ENCODE data around the gene OPCML. TPM values are rescaled to one million over a fixed set of nuclear protein-coding genes. Genes with fewer than 3 reads are reported as not detected.

Gene OPCML
- total and polyA plus RNA-seq, 2 of the 13 experiments (the other 11 are each of a cell fraction or from before 2014, with no cell fraction given), result not detected

- WGBS (ENCODE audit: low lambda C conversion rate), result 24% methylated on average over 3 of the region's 4 CpGs
- FAIRE-seq (no peak), DNase-seq (ENCODE audit: low spot score) (no peak), ATAC-seq (no peak)
- CTCF ChIA-PET (ENCODE audit: low intra/inter-chr PET ratio, low total read pairs), result no interaction called here
- H3K79me2 ChIP-seq (ENCODE audit: insufficient read depth, low read length), result no peaks in the 10 kb centered on the region
- in situ Hi-C loops (cut with HindIII; ENCODE audit: extremely low pct_ligation_motif_present, low pct_unique_long_range_greater_than_20kb) (no loop called here), intact Hi-C loops (cut with micrococcal nuclease; ENCODE audit: unreplicated experiment) (no loop called here)
- H3K9me3 ChIP-seq (ENCODE audit: low read length), result peaks cover 58% of the 10 kb centered on the region
- no peak overlapping the region for H2AFZ ChIP-seq (ENCODE audit: low read length)
- no peak overlapping the region for H3K9ac ChIP-seq (ENCODE audit: insufficient read depth, low read depth, low read length)
- H3K4me1 ChIP-seq (ENCODE audit: insufficient read depth, low read length), result no peaks in the 10 kb centered on the region
- H3K4me2 ChIP-seq (ENCODE audit: low read depth, low read length), result no peak overlapping the region
- H4K20me1 ChIP-seq (ENCODE audit: insufficient read depth, low read length), result no peaks in the 10 kb centered on the region
- POLR2A ChIA-PET, result no interaction called here
- H3K27me3 ChIP-seq (ENCODE audit: control insufficient read depth in 1 of 2, insufficient read depth in 2 of 2, low read length in 2 of 2), result no peaks in the 10 kb centered on the region
- H3K4me3 ChIP-seq (replicated peaks in 1 of 3; ENCODE audit: insufficient read depth in 1 of 3, low read depth in 2 of 3, low read length in 3 of 3), result no peak overlapping the region
- no peak for TF ChIP-seq ZNF260 (CRISPR knock-in tag; IDR thresholded peaks at IDR 0.05; ENCODE audit: borderline replicate concordance, low read depth)
- TF ChIP-seq ZSCAN31 (CRISPR knock-in tag; IDR thresholded peaks at IDR 0.05; ENCODE audit: low read depth), result no peak
- TF ChIP-seq TSC22D2 (CRISPR knock-in tag; IDR thresholded peaks at IDR 0.05; ENCODE audit: borderline replicate concordance), result no peak
- TF ChIP-seq MEIS1 (CRISPR knock-in tag; IDR thresholded peaks at IDR 0.05; ENCODE audit: borderline replicate concordance), result no peak
- TF ChIP-seq ZFP62 (CRISPR knock-in tag; IDR thresholded peaks at IDR 0.05), result no peak
- TF ChIP-seq ZNF513 (CRISPR knock-in tag; conservative IDR thresholded peaks at IDR 0.05), result no peak
- no peak for TF ChIP-seq ZNF224 (CRISPR knock-in tag; IDR thresholded peaks at IDR 0.05)
- H3K36me3 ChIP-seq (replicated peaks in 1 of 2; ENCODE audit: control insufficient read depth in 1 of 2, insufficient read depth in 2 of 2, low read length in 2 of 2), result no peaks in the 10 kb centered on the region
- no peak overlapping the region for H3K27ac ChIP-seq (ENCODE audit: extremely low read length, insufficient read depth, low read length)
- no TSS peak for BruUV-seq (replicated peaks)
Observed at GRCh38 chr11:132423266-132423665, 1109.0 kb downstream of the OPCML start.

GRCh38 chr11:132422722-132423121, 1109.6 kb downstream of the OPCML start:
- TF ChIP-seq ATRX (CRISPR knock-in tag; IDR thresholded peaks at IDR 0.05; ENCODE audit: borderline replicate concordance), result no peak
- no peak for TF ChIP-seq BRF2 (CRISPR knock-in tag; IDR thresholded peaks at IDR 0.05)
- POLR2A ChIA-PET, result no interaction called here
- Histone ChIP-seq H3K79me2 (ENCODE audit: insufficient read depth, low read length) (no peaks in the 10 kb centered on the region), H3K27me3 (ENCODE audit: control insufficient read depth in 1 of 2, insufficient read depth in 2 of 2, low read length in 2 of 2) (no peaks in the 10 kb centered on the region), H2AFZ (ENCODE audit: low read length) (no peak overlapping the region), H3K4me1 (ENCODE audit: insufficient read depth, low read length) (no peaks in the 10 kb centered on the region), H3K4me2 (ENCODE audit: low read depth, low read length) (no peak overlapping the region), H3K9ac (ENCODE audit: insufficient read depth, low read depth, low read length) (no peak overlapping the region), H3K36me3 (replicated peaks in 1 of 2; ENCODE audit: control insufficient read depth in 1 of 2, insufficient read depth in 2 of 2, low read length in 2 of 2) (no peaks in the 10 kb centered on the region), H3K27ac (ENCODE audit: extremely low read length, insufficient read depth, low read length) (no peak overlapping the region), H4K20me1 (ENCODE audit: insufficient read depth, low read length) (no peaks in the 10 kb centered on the region), H3K9me3 (ENCODE audit: low read length) (peaks cover 63% of the 10 kb centered on the region), H3K4me3 (replicated peaks in 1 of 3; ENCODE audit: insufficient read depth in 1 of 3, low read depth in 2 of 3, low read length in 3 of 3) (no peak overlapping the region)
- FAIRE-seq (no peak), DNase-seq (ENCODE audit: low spot score) (no peak), ATAC-seq (no peak)
- CTCF ChIA-PET (ENCODE audit: low intra/inter-chr PET ratio, low total read pairs), result no interaction called here
- no TSS peak for BruUV-seq (replicated peaks)
- intact Hi-C loops (cut with micrococcal nuclease; ENCODE audit: unreplicated experiment) (no loop called here), in situ Hi-C loops (cut with HindIII; ENCODE audit: extremely low pct_ligation_motif_present, low pct_unique_long_range_greater_than_20kb) (no loop called here)
- WGBS (ENCODE audit: low lambda C conversion rate), result 25% methylated on average over 5 of the region's 5 CpGs

Data from HepG2 (cell line).